NK-92 treated with Interleukin-12 subunit alpha and Interleukin-12 subunit beta, amount 100 ng/mL, for 24 hours (cell line): ENCODE measurements around the gene SERHL2.
A peak's percentile ranks its signal among the peaks of the same experiment; 100 is the strongest.
"Not testable (repeated sequence)": the region's sequence is repeated elsewhere in the genome, so short reads cannot be mapped to it uniquely, and the experiment has no call there.

ENCODE experiments used
- DNase-seq: peaks from one replicate; lab custom pipeline; 2025; lab: John Stamatoyannopoulos, UW

The SERHL2 gene

GRCh38 chr22:42574046-42574445 is 20.3 kb downstream of the SERHL2 start:
- DNase-seq = not testable (repeated sequence)

- not testable (repeated sequence) for DNase-seq
These were observed 20.7 kb downstream of the SERHL2 start for GRCh38 chr22:42574468-42574867.

GRCh38 chr22:42575996-42576574 is 22.3 kb downstream of the SERHL2 start:
- not testable (repeated sequence) for DNase-seq

- not testable (repeated sequence) for DNase-seq
These were observed 23.4 kb downstream of the SERHL2 start for GRCh38 chr22:42577141-42577540.

GRCh38 chr22:42577623-42578240 is 24.0 kb downstream of the SERHL2 start:
- DNase-seq = no peak

- DNase-seq = not testable (repeated sequence)
These were observed 26.3 kb downstream of the SERHL2 start for GRCh38 chr22:42580040-42580439.

- DNase-seq = not testable (repeated sequence)
These were observed 27.5 kb downstream of the SERHL2 start for GRCh38 chr22:42581194-42581761.

- peak; percentile 51 for DNase-seq
These were observed 28.3 kb downstream of the SERHL2 start for GRCh38 chr22:42581762-42582716.

GRCh38 chr22:42582987-42583386 is 29.2 kb downstream of the SERHL2 start:
- DNase-seq = no peak

GRCh38 chr22:42584364-42584940 is 30.7 kb downstream of the SERHL2 start:
- no peak for DNase-seq

GRCh38 chr22:42585096-42585495 is 31.3 kb downstream of the SERHL2 start:
- no peak for DNase-seq

- no peak for DNase-seq
These were observed 32.6 kb downstream of the SERHL2 start for GRCh38 chr22:42586381-42586780.

GRCh38 chr22:42587588-42588175 is 33.9 kb downstream of the SERHL2 start:
- DNase-seq = no peak

- DNase-seq = no peak
These were observed 38.2 kb downstream of the SERHL2 start for GRCh38 chr22:42591987-42592386.

GRCh38 chr22:42595434-42595833 is 41.7 kb downstream of the SERHL2 start:
- no peak for DNase-seq

GRCh38 chr22:42596336-42596735 is 42.6 kb downstream of the SERHL2 start:
- DNase-seq = no peak

GRCh38 chr22:42596863-42597530 is 43.2 kb downstream of the SERHL2 start:
- DNase-seq = no peak

- DNase-seq = no peak
These were observed 48.2 kb downstream of the SERHL2 start for GRCh38 chr22:42601879-42602465.

GRCh38 chr22:42602470-42602869 is 48.7 kb downstream of the SERHL2 start:
- no peak for DNase-seq

- no peak for DNase-seq
These were observed 49.7 kb downstream of the SERHL2 start for GRCh38 chr22:42603427-42603826.

GRCh38 chr22:42604403-42604802 is 50.6 kb downstream of the SERHL2 start:
- DNase-seq = no peak
